K562 (cell line): ENCODE data around the gene HS3ST4. TPM values are rescaled to one million over a fixed set of nuclear protein-coding genes. Genes with fewer than 3 reads are reported as not detected.
A peak's percentile ranks its signal among the peaks of the same experiment; 100 is the strongest.

Experiments
- ATF1 ChIP-seq, 2 experiments: fragments of 450-650 bp in 1 of 2; IDR thresholded peaks; 2 replicates each; pipeline ENCODE4 v1.6.1; 2016; ENCODE audit warnings: missing compliant biosample characterization in 1 of 2, missing genetic modification characterization in 1 of 2
- CREM ChIP-seq: IDR thresholded peaks from 2 replicates; pipeline ENCODE4 v1.6.1; 2014; ENCODE audit warnings: antibody characterized with exemption, low read depth
- DPF2 ChIP-seq: fragments of 450-650 bp; IDR thresholded peaks from 2 replicates; pipeline ENCODE4 v1.6.1; 2016
- FOXK1 ChIP-seq: sonication (generic); formaldehyde crosslinking; IDR thresholded peaks from 2 replicates; pipeline ENCODE4 v1.8.0; 2022; ENCODE audit warnings: missing genetic modification reagents, mild to moderate bottlenecking, borderline replicate concordance
- GATA2 ChIP-seq: sonication (generic); formaldehyde crosslinking; IDR thresholded peaks from 2 replicates; pipeline ENCODE4 v1.4.0; 2020; ENCODE audit warnings: mild to moderate bottlenecking, missing genetic modification reagents
- JUND ChIP-seq, 2 experiments: IDR thresholded peaks; 2 replicates in 1 of 2; 3 replicates in 1 of 2; pipeline ENCODE4 v1.6.1; 2011; ENCODE audit warnings: borderline replicate concordance in 2 of 2, low read depth in 2 of 2, low read length in 2 of 2, improper control_type of control experiment in 1 of 2, missing biosample characterization in 1 of 2, missing genetic modification characterization in 1 of 2, missing genetic modification reagents in 1 of 2
- KDM1A ChIP-seq, 2 experiments: fragments of 450-650 bp; IDR thresholded peaks; 2 replicates each; pipeline ENCODE4 v1.6.1; 2016; ENCODE audit warnings: mild to moderate bottlenecking in 2 of 2
- KDM2B ChIP-seq: fragments of 250-450 bp; sonication (Bioruptor Pico); IDR thresholded peaks from 2 replicates; pipeline ENCODE4 v1.8.0; 2021; ENCODE audit warnings: mild to moderate bottlenecking, moderate library complexity
- LEF1 ChIP-seq: fragments of 450-650 bp; IDR thresholded peaks from 2 replicates; pipeline ENCODE4 v1.6.1; 2016; ENCODE audit warnings: mild to moderate bottlenecking
- MYNN ChIP-seq, 2 experiments: sonication (generic); formaldehyde crosslinking in 1 of 2; IDR thresholded peaks; 2 replicates each; pipeline versions ENCODE4 v1.5.0 to v1.6.1; 2016 to 2020; ENCODE audit warnings: antibody characterized with exemption in 1 of 2, missing genetic modification reagents in 1 of 2
- NCOA2 ChIP-seq, 2 experiments: fragments of 450-650 bp; IDR thresholded peaks; 2 replicates each; pipeline ENCODE4 v1.6.1; 2018; ENCODE audit warnings: mild to moderate bottlenecking in 2 of 2, moderate library complexity in 1 of 2; ENCODE audit not compliant: partially characterized antibody in 2 of 2
- NFE2 ChIP-seq: IDR thresholded peaks from 2 replicates; pipeline ENCODE4 v1.6.1; 2014; ENCODE audit warnings: antibody characterized with exemption, low read depth
- POLR2G ChIP-seq: fragments of 200-400 bp; formaldehyde crosslinking; IDR thresholded peaks from 2 replicates; pipeline ENCODE4 v1.6.1; 2017; ENCODE audit warnings: low read depth, mild to moderate bottlenecking, antibody characterized with exemption, low read length, moderate library complexity
- POLR2H ChIP-seq: IDR thresholded peaks from 2 replicates; pipeline ENCODE4 v1.6.1; 2016; ENCODE audit warnings: missing genetic modification characterization, low read depth, mild to moderate bottlenecking, control low read depth, missing compliant biosample characterization, moderate library complexity
- SMAD3 ChIP-seq: fragments of 450-650 bp; formaldehyde crosslinking; conservative IDR thresholded peaks from 2 replicates; pipeline ENCODE4 v1.4.0; 2020; ENCODE audit warnings: mild to moderate bottlenecking
- ZBED1 ChIP-seq: IDR thresholded peaks from 2 replicates; pipeline ENCODE4 v1.6.1; 2014
- ZC3H11A ChIP-seq: IDR thresholded peaks from 2 replicates; pipeline ENCODE4 v1.6.1; 2012; ENCODE audit warnings: low read depth, low read length, improper control_type of control experiment
- ZNF239 ChIP-seq: fragments of 250-450 bp; sonication (Bioruptor Pico); IDR thresholded peaks from 2 replicates; pipeline ENCODE4 v1.4.0; 2020; ENCODE audit warnings: mild to moderate bottlenecking
- polyA plus RNA-seq, 8 experiments: library from polyadenylated mRNA; depleted of rRNA in 4 of 8; stranded (reverse) in 5 of 8; unstranded in 3 of 8; fragments of >200 nt; fragmentation: Nextera tagmentation in 2 of 8; fragmentation: Illumina TruSeq in 1 of 8; extraction: Ambion mirVana in 2 of 8; extraction: Trizol in 1 of 8; gene quantifications; 2 replicates each; pipeline versions ENCODE4 v1.2.1 to v1.2.3, GENCODE V29; 2011 to 2014; ENCODE audit warnings: inconsistent platforms in 1 of 8, missing spikeins in 1 of 8
- total RNA-seq, 7 experiments: library from RNA; depleted of rRNA in 6 of 7; stranded (reverse); fragments of >200 nt in 6 of 7; fragmentation: Illumina TruSeq in 2 of 7; extraction: Trizol in 2 of 7; gene quantifications; 2 replicates each; pipeline versions ENCODE4 v1.2.1 to v1.2.3, GENCODE V29; 2011 to 2021; ENCODE audit warnings: low replicate concordance in 1 of 7
- TF ChIP-seq, protein P1 (sequence below): IDR thresholded peaks from 2 replicates; pipeline ENCODE4 v1.6.1; 2012; ENCODE audit warnings: low read depth, low read length, improper control_type of control experiment, borderline replicate concordance
- TF ChIP-seq, protein P2 (sequence below): fragments of 450-650 bp; IDR thresholded peaks from 2 replicates; pipeline ENCODE4 v1.6.1; 2016; ENCODE audit warnings: low read depth, mild to moderate bottlenecking, moderate library complexity
- TF ChIP-seq, protein P3 (sequence below), 3 experiments: fragments of 200-800 bp in 1 of 3; fragments of 250-450 bp in 1 of 3; fragments of 450-650 bp in 1 of 3; sonication (Bioruptor Pico) in 1 of 3; sonication (Bioruptor generic) in 1 of 3; formaldehyde crosslinking in 1 of 3; IDR thresholded peaks; 2 replicates each; pipeline versions ENCODE4 v1.6.1 to v1.8.0; 2016 to 2022; ENCODE audit warnings: mild to moderate bottlenecking in 2 of 3, missing genetic modification characterization in 2 of 3, missing compliant biosample characterization in 1 of 3, moderate library complexity in 1 of 3

HS3ST4 gene
- total and polyA plus RNA-seq, 9 of the 15 experiments (the other 6 are each of a cell fraction or from before 2014, with no cell fraction given), result not detected

DNA sequence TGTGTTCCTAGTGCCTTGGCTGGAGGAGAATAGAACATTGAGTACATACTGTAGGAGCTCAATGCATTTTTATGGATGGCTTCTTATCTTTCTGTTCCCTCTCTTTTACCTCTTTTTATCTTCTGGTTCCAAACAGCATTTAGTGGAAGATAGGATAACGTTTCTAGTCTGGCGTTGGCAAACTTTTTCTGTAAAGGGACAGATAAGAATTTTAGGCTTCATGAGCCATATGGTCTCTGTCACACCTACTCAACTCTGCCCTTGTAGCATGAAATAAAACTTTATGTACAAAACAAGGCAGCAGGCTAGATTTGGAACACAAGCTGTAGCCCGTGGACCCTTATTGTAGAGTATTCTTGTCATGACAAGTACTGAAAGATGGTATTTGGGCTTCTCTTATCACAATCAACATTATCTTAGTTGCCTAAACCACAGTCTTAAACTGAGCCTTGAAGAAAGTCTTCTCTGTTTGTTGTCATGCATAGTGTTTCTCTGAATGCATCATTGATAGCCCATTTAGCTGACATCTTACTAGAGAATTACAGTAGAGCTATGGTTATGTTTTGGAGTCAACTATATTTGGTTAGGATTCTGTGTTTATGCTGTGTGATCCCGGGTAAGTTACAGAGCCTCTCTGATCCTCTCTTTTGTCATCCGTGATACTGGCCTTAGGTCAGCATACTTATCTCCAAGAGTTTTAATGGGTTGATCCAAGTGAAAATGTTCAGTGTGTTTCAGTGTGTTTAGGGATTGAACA, 80.2 kb downstream of the HS3ST4 start (continued):
- TF ChIP-seq CREM, result peak; percentile 79
- TF ChIP-seq, protein P1, sequence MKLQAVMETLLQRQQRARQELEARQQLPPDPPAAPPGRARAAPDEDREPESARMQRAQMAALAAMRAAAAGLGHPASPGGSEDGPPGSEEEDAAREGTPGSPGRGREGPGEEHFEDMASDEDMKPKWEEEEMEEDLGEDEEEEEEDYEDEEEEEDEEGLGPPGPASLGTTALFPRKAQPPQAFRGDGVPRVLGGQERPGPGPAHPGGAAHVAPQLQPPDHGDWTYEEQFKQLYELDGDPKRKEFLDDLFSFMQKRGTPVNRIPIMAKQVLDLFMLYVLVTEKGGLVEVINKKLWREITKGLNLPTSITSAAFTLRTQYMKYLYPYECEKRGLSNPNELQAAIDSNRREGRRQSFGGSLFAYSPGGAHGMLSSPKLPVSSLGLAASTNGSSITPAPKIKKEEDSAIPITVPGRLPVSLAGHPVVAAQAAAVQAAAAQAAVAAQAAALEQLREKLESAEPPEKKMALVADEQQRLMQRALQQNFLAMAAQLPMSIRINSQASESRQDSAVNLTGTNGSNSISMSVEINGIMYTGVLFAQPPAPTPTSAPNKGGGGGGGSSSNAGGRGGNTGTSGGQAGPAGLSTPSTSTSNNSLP, result peak; percentile 32; the same call in 1 of the 2 replicates
- no peak for TF ChIP-seq KDM2B (CRISPR knock-in tag)
- TF ChIP-seq NFE2, result no peak; the same call in 1 of the 2 replicates
- TF ChIP-seq JUND (IDR thresholded peaks at IDR 0.05; ENCODE audit: borderline replicate concordance, low read depth, low read length), result peak; percentile 61; the same call in 1 of the 2 replicates
- no peak; the same call in 1 of the 3 replicates for TF ChIP-seq JUND (tag; IDR thresholded peaks at IDR 0.05; ENCODE audit: borderline replicate concordance, low read depth, low read length)
- no peak for TF ChIP-seq POLR2G
- peak; percentile 94 for TF ChIP-seq LEF1
- peak; percentile 17 to 83; a peak in 3 of 4 replicates for TF ChIP-seq KDM1A (IDR thresholded peaks at IDR 0.05)
- TF ChIP-seq MYNN (IDR thresholded peaks at IDR 0.05), result peak; percentile 80; the same call in 1 of the 2 replicates
- TF ChIP-seq MYNN (CRISPR knock-in tag; IDR thresholded peaks at IDR 0.05), result no peak
- TF ChIP-seq, protein P2, sequence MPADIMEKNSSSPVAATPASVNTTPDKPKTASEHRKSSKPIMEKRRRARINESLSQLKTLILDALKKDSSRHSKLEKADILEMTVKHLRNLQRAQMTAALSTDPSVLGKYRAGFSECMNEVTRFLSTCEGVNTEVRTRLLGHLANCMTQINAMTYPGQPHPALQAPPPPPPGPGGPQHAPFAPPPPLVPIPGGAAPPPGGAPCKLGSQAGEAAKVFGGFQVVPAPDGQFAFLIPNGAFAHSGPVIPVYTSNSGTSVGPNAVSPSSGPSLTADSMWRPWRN, result peak; percentile 84
- TF ChIP-seq NCOA2 (IDR thresholded peaks at IDR 0.05; ENCODE audit: partially characterized antibody in 2 of 2), result peak; percentile 65 to 67
- no peak for TF ChIP-seq ZC3H11A
- TF ChIP-seq ZNF239 (CRISPR knock-in tag), result 0 out of 2 replicates have a peak, but pooled peaks have one; percentile 29
- peak; percentile 76 for TF ChIP-seq SMAD3 (CRISPR knock-in tag)
- TF ChIP-seq POLR2H (tag), result no peak
- TF ChIP-seq DPF2, result peak; percentile 98
- 0 out of 2 replicates have a peak, but pooled peaks have one; percentile 72 for TF ChIP-seq ZBED1
- TF ChIP-seq, protein P3, sequence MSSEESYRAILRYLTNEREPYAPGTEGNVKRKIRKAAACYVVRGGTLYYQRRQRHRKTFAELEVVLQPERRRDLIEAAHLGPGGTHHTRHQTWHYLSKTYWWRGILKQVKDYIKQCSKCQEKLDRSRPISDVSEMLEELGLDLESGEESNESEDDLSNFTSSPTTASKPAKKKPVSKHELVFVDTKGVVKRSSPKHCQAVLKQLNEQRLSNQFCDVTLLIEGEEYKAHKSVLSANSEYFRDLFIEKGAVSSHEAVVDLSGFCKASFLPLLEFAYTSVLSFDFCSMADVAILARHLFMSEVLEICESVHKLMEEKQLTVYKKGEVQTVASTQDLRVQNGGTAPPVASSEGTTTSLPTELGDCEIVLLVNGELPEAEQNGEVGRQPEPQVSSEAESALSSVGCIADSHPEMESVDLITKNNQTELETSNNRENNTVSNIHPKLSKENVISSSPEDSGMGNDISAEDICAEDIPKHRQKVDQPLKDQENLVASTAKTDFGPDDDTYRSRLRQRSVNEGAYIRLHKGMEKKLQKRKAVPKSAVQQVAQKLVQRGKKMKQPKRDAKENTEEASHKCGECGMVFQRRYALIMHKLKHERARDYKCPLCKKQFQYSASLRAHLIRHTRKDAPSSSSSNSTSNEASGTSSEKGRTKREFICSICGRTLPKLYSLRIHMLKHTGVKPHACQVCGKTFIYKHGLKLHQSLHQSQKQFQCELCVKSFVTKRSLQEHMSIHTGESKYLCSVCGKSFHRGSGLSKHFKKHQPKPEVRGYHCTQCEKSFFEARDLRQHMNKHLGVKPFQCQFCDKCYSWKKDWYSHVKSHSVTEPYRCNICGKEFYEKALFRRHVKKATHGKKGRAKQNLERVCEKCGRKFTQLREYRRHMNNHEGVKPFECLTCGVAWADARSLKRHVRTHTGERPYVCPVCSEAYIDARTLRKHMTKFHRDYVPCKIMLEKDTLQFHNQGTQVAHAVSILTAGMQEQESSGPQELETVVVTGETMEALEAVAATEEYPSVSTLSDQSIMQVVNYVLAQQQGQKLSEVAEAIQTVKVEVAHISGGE (CRISPR knock-in tag; IDR thresholded peaks at IDR 0.05), result peak in 1 of 3 experiments; percentile 75; a peak in 2 of 6 replicates
- no peak for TF ChIP-seq ATF1 (CRISPR knock-in tag; IDR thresholded peaks at IDR 0.05)
- peak; percentile 41; the same call in 1 of the 2 replicates for TF ChIP-seq ATF1 (tag; IDR thresholded peaks at IDR 0.05)
- TF ChIP-seq FOXK1, result no peak
- peak; percentile 91 for TF ChIP-seq GATA2
